OCI-LY1 (cell line): ENCODE results near the gene FARS2.

Experiments used
- H2AFZ ChIP-seq: fragments of 200-600 bp; sonication (generic), shearing (Covaris generic); 2 replicates; pipeline ENCODE4 v1.6.0; 2014; ENCODE audit warnings: antibody characterized with exemption, mild to moderate bottlenecking, low read length
- H3F3A ChIP-seq: fragments of 200-600 bp; sonication (generic), shearing (Covaris generic); 2 replicates; pipeline ENCODE4 v1.6.0; 2014; ENCODE audit warnings: mild to moderate bottlenecking, antibody characterized with exemption, low read length, moderate library complexity; ENCODE audit not compliant: insufficient read depth
- H3K27ac ChIP-seq: fragments of 200-600 bp; sonication (generic); 2 replicates; pipeline ENCODE4 v1.5.1; 2014; ENCODE audit warnings: low read length, mixed run types, mild to moderate bottlenecking, low read depth; ENCODE audit not compliant: poor library complexity, severe bottlenecking
- H3K27me3 ChIP-seq: fragments of 200-600 bp; sonication (generic); 2 replicates; pipeline ENCODE4 v1.6.0; 2014; ENCODE audit warnings: antibody characterized with exemption, mild to moderate bottlenecking, low read length, moderate library complexity; ENCODE audit not compliant: insufficient read depth
- H3K36me3 ChIP-seq: fragments of 200-600 bp; sonication (generic); 2 replicates; pipeline ENCODE4 v1.6.1; 2014; ENCODE audit warnings: mild to moderate bottlenecking, antibody characterized with exemption, low read length, moderate library complexity, mixed read lengths; ENCODE audit not compliant: insufficient read depth
- H3K4me1 ChIP-seq: fragments of 200-600 bp; sonication (generic); 2 replicates; pipeline ENCODE4 v1.5.1; 2014; ENCODE audit warnings: mild to moderate bottlenecking, low read length, moderate library complexity; ENCODE audit not compliant: insufficient read depth, severe bottlenecking
- H3K4me2 ChIP-seq: fragments of 200-600 bp; sonication (generic), shearing (Covaris generic); 2 replicates; pipeline ENCODE4 v1.6.1; 2014; ENCODE audit warnings: low read length
- H3K4me3 ChIP-seq: fragments of 200-600 bp; sonication (generic); 2 replicates; pipeline ENCODE4 v1.5.1; 2014; ENCODE audit warnings: low read length, low read depth, mild to moderate bottlenecking, mixed read lengths; ENCODE audit not compliant: poor library complexity, severe bottlenecking
- H3K79me2 ChIP-seq: fragments of 200-600 bp; shearing (Covaris generic); 2 replicates; pipeline ENCODE4 v1.6.1; 2016; ENCODE audit warnings: mixed run types, low read length, mixed read lengths; ENCODE audit not compliant: insufficient read depth
- H3K9ac ChIP-seq: fragments of 200-600 bp; sonication (generic), shearing (Covaris generic); 2 replicates; pipeline ENCODE4 v1.6.1; 2014; ENCODE audit warnings: mild to moderate bottlenecking, low read length, mixed read lengths
- H3K9me2 ChIP-seq: fragments of 200-600 bp; sonication (generic), shearing (Covaris generic); 2 replicates; pipeline ENCODE4 v1.6.1; 2014; ENCODE audit warnings: low read depth, mild to moderate bottlenecking, low read length, mixed read lengths
- H3K9me3 ChIP-seq: fragments of 200-600 bp; shearing (Covaris generic); 2 replicates; pipeline ENCODE4 v1.6.1; 2014; ENCODE audit warnings: low read length, mixed read lengths
- H4K20me1 ChIP-seq: fragments of 200-600 bp; sonication (generic), shearing (Covaris generic); 2 replicates; pipeline ENCODE4 v1.6.0; 2016; ENCODE audit warnings: mild to moderate bottlenecking, low read length; ENCODE audit not compliant: insufficient read depth
- EZH2 ChIP-seq: fragments of 200-600 bp; sonication (generic), shearing (Covaris generic); IDR thresholded peaks from 2 replicates; pipeline ENCODE4 v1.8.0; 2017; ENCODE audit warnings: borderline replicate concordance, mixed run types, mild to moderate bottlenecking, antibody characterized with exemption, low read length, moderate library complexity, mixed read lengths
- TF ChIP-seq, protein P1 (sequence below): fragments of 200-600 bp; sonication (generic), shearing (Covaris generic); IDR thresholded peaks from 2 replicates; pipeline ENCODE4 v1.5.1; 2017; ENCODE audit warnings: mild to moderate bottlenecking, antibody characterized with exemption, low read length, moderate library complexity, mixed read lengths

The FARS2 gene

DNA sequence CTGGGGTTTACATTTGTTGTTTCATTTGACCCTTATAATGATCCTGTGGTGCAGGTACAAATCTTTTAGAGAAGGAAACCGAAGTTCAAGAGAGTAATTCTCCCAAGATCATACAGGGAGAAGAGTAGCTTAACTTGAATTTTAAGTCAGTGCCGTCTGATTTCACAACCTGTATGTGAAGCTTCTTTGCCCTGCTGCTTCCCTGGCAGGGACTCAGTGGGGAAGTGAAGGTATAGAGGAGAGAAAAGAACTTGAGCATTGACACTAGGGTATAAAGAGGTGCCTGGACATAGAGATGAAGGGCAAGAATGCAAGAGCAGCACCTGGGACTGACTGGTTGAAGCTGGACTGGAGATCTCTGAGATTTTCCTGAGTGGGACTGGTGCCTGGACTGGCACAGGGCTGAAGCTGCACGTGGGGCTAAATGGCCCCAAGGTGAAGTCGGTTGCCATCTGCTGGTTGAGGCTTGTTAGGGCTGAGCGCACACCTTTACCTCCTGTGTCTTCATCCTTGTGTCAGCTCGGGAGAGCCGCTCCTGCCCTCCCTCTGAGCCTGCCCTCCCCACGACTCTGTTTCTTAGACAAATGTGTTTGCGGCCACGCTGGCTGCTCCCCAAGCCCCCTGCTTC, 41.8 kb downstream of the FARS2 start:
- peak overlapping the region; percentile 1 for H3K4me3 ChIP-seq
- no peaks in the 10 kb centered on the region for H3K36me3 ChIP-seq
- H3K4me2 ChIP-seq, result peak overlapping the region; percentile 8; the same call in 1 of the 2 replicates
- no peaks in the 10 kb centered on the region for H3K79me2 ChIP-seq
- 0 out of 2 replicates have a peak, but pooled peaks cover 3% of the 10 kb centered on the region for H3F3A ChIP-seq
- 0 out of 2 replicates have a peak, but pooled peaks cover 3% of the 10 kb centered on the region for H4K20me1 ChIP-seq
- H3K27me3 ChIP-seq, result no peaks in the 10 kb centered on the region
- no peaks in the 10 kb centered on the region for H3K9me2 ChIP-seq
- H3K9ac ChIP-seq, result no peak overlapping the region; the same call in 1 of the 2 replicates
- TF ChIP-seq EZH2, result no peak
- TF ChIP-seq, protein P1, sequence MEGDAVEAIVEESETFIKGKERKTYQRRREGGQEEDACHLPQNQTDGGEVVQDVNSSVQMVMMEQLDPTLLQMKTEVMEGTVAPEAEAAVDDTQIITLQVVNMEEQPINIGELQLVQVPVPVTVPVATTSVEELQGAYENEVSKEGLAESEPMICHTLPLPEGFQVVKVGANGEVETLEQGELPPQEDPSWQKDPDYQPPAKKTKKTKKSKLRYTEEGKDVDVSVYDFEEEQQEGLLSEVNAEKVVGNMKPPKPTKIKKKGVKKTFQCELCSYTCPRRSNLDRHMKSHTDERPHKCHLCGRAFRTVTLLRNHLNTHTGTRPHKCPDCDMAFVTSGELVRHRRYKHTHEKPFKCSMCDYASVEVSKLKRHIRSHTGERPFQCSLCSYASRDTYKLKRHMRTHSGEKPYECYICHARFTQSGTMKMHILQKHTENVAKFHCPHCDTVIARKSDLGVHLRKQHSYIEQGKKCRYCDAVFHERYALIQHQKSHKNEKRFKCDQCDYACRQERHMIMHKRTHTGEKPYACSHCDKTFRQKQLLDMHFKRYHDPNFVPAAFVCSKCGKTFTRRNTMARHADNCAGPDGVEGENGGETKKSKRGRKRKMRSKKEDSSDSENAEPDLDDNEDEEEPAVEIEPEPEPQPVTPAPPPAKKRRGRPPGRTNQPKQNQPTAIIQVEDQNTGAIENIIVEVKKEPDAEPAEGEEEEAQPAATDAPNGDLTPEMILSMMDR, result peak; percentile 86
- H3K4me1 ChIP-seq, result peaks cover 23% of the 10 kb centered on the region
- H2AFZ ChIP-seq, result no peak overlapping the region
- H3K9me3 ChIP-seq, result no peaks in the 10 kb centered on the region
- H3K27ac ChIP-seq, result no peak overlapping the region

DNA sequence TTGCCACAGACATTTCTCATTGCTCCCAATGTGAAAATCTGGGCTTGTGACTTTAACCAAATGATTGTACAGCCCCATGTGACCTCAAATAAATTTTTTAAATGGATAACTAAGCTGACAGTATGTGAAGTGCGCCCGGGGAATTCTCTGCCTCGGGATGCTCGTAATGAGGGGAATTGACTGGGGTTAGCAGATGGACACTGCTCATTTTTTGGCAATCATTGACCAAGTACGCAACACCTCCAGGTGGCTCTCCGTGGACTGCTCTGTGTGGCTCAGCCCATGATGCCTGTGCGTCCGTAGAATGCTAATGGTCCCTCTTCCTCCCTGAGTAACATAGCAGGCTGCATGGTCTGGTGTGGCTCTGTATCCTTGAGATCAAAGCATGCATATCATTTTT, 42.4 kb downstream of the FARS2 start:
- H3K27me3 ChIP-seq, result no peaks in the 10 kb centered on the region
- no peaks in the 10 kb centered on the region for H3K9me3 ChIP-seq
- H3K4me3 ChIP-seq, result no peak overlapping the region
- no peak for TF ChIP-seq EZH2
- TF ChIP-seq, protein P1, result no peak
- H2AFZ ChIP-seq, result no peak overlapping the region
- peaks cover 18% of the 10 kb centered on the region for H3K4me1 ChIP-seq
- H3K9me2 ChIP-seq, result no peaks in the 10 kb centered on the region
- H3K27ac ChIP-seq, result no peak overlapping the region
- peak overlapping the region; percentile 8; the same call in 1 of the 2 replicates for H3K4me2 ChIP-seq
- no peaks in the 10 kb centered on the region for H3K79me2 ChIP-seq
- H3K36me3 ChIP-seq, result no peaks in the 10 kb centered on the region; the same call in 1 of the 2 replicates
- H3F3A ChIP-seq, result no peaks in the 10 kb centered on the region
- no peak overlapping the region for H3K9ac ChIP-seq
- no peaks in the 10 kb centered on the region for H4K20me1 ChIP-seq

DNA sequence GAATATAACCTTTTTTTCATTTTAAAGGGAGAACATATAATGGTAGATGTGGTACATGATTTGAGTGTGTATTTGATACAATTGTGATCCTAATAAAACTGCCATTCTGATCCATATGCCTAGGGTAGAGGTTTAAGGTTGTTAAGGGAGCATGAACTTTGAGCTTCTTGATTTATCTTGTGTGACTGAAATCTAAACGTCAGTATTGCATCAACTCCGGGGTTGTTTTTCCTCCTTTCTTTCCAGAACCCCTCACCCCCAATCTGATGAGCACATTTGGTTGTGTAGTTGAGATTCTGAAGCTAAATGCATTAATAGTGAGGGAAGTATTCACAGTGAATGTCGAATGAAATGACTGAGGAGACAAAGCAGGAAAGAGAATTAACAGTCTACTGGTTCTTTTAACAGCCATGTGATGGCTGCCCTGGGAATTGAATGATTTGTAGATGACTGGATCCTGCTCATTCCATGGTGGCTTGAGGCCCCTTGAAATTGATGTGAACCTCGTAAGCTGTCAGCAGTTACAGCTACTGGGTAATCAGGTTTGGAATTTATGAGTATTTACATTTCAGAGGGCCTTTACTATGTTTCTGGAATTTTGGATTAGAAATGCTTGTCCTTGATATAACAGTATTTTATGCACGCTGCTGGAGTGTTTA, 44.8 kb downstream of the FARS2 start:
- H2AFZ ChIP-seq, result no peak overlapping the region
- H3K27ac ChIP-seq, result no peak overlapping the region
- H3K4me2 ChIP-seq, result no peak overlapping the region
- H3K36me3 ChIP-seq, result no peaks in the 10 kb centered on the region; the same call in 1 of the 2 replicates
- H3K9me3 ChIP-seq, result no peaks in the 10 kb centered on the region
- H4K20me1 ChIP-seq, result no peaks in the 10 kb centered on the region
- H3K9ac ChIP-seq, result no peak overlapping the region
- no peaks in the 10 kb centered on the region for H3K9me2 ChIP-seq
- no peaks in the 10 kb centered on the region for H3K79me2 ChIP-seq
- TF ChIP-seq, protein P1, result no peak
- TF ChIP-seq EZH2, result no peak
- no peak overlapping the region for H3K4me3 ChIP-seq
- H3F3A ChIP-seq, result no peaks in the 10 kb centered on the region
- H3K27me3 ChIP-seq, result no peaks in the 10 kb centered on the region
- peaks cover 18% of the 10 kb centered on the region for H3K4me1 ChIP-seq
